KMS-11 (cell line): ENCODE measurements around the gene CACNA1G.
A peak's percentile ranks its signal among the peaks of the same experiment; 100 is the strongest.

ENCODE experiments used
- H2AFZ ChIP-seq: fragments of 200-600 bp; sonication (generic); 2 replicates; pipeline ENCODE4 v1.6.1; 2016; ENCODE audit warnings: antibody characterized with exemption, mixed run types, low read depth
- H3K27ac ChIP-seq: fragments of 200-600 bp; sonication (generic); 2 replicates; pipeline ENCODE4 v1.6.1; 2016; ENCODE audit warnings: mild to moderate bottlenecking, mixed run types
- H3K27me3 ChIP-seq: fragments of 200-600 bp; sonication (generic); 2 replicates; pipeline ENCODE4 v1.6.1; 2017; ENCODE audit warnings: mild to moderate bottlenecking, low read depth, mixed run types, moderate library complexity; ENCODE audit not compliant: insufficient read depth
- H3K36me3 ChIP-seq: fragments of 200-600 bp; sonication (generic); 2 replicates; pipeline ENCODE4 v1.6.1; 2017; ENCODE audit warnings: mild to moderate bottlenecking, mixed run types; ENCODE audit not compliant: insufficient read depth
- H3K4me1 ChIP-seq: fragments of 200-600 bp; sonication (generic); 2 replicates; pipeline ENCODE4 v1.6.1; 2016; ENCODE audit warnings: mild to moderate bottlenecking, low read depth, mixed run types; ENCODE audit not compliant: poor library complexity, severe bottlenecking
- H3K4me2 ChIP-seq: fragments of 200-600 bp; sonication (generic); 2 replicates; pipeline ENCODE4 v1.7.0; 2016; ENCODE audit warnings: mild to moderate bottlenecking, mixed run types
- H3K4me3 ChIP-seq: fragments of 200-600 bp; sonication (generic); IDR thresholded peaks from 2 replicates; pipeline ENCODE4 v1.6.1; 2017; ENCODE audit warnings: low read depth, low read length, mixed read lengths; ENCODE audit not compliant: insufficient read depth
- H3K79me2 ChIP-seq: fragments of 200-600 bp; sonication (generic); 2 replicates; pipeline ENCODE4 v1.6.1; 2016; ENCODE audit warnings: low read depth, mixed run types; ENCODE audit not compliant: insufficient read depth
- H3K9ac ChIP-seq: fragments of 200-600 bp; sonication (generic); 2 replicates; pipeline ENCODE4 v1.6.1; 2016; ENCODE audit warnings: mild to moderate bottlenecking, mixed run types
- H4K20me1 ChIP-seq: fragments of 200-600 bp; sonication (generic); 2 replicates; pipeline ENCODE4 v1.6.1; 2016; ENCODE audit warnings: mild to moderate bottlenecking, mixed run types; ENCODE audit not compliant: insufficient read depth
- TF ChIP-seq, protein P1 (sequence below): fragments of 200-600 bp; sonication (generic); conservative IDR thresholded peaks from 2 replicates; pipeline ENCODE4 v1.6.1; 2017; ENCODE audit warnings: low read depth, mild to moderate bottlenecking, antibody characterized with exemption, low read length, moderate library complexity, mixed read lengths

CACNA1G gene

DNA sequence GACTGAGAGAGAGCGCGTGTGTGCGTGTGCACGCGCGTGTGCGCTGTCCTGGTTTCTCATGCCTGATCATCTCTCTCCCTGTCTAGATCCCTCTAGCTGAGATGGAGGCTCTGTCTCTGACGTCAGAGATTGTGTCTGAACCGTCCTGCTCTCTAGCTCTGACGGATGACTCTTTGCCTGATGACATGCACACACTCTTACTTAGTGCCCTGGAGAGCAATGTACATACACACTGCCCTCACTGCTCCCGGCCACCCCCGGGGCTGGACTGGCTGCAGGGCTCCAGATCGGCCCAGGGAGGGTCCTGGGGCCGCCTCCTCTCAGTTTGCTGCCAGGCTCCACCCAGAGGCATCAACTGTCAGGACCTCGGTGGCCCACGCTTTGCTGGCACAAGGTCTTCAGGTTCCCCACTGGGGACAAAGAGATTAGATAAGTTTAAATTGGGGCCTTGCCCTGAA lies 61.1 kb downstream of the CACNA1G start:
- no peak overlapping the region for H3K4me2 ChIP-seq
- H4K20me1 ChIP-seq, result no peaks in the 10 kb centered on the region
- H3K9ac ChIP-seq, result no peak overlapping the region
- no peaks in the 10 kb centered on the region for H3K4me1 ChIP-seq
- no peak overlapping the region for H3K4me3 ChIP-seq
- TF ChIP-seq, protein P1, sequence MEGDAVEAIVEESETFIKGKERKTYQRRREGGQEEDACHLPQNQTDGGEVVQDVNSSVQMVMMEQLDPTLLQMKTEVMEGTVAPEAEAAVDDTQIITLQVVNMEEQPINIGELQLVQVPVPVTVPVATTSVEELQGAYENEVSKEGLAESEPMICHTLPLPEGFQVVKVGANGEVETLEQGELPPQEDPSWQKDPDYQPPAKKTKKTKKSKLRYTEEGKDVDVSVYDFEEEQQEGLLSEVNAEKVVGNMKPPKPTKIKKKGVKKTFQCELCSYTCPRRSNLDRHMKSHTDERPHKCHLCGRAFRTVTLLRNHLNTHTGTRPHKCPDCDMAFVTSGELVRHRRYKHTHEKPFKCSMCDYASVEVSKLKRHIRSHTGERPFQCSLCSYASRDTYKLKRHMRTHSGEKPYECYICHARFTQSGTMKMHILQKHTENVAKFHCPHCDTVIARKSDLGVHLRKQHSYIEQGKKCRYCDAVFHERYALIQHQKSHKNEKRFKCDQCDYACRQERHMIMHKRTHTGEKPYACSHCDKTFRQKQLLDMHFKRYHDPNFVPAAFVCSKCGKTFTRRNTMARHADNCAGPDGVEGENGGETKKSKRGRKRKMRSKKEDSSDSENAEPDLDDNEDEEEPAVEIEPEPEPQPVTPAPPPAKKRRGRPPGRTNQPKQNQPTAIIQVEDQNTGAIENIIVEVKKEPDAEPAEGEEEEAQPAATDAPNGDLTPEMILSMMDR, result no peak
- H3K27ac ChIP-seq, result no peak overlapping the region
- no peaks in the 10 kb centered on the region for H3K36me3 ChIP-seq
- no peak overlapping the region for H2AFZ ChIP-seq
- no peaks in the 10 kb centered on the region for H3K79me2 ChIP-seq
- peaks cover 51% of the 10 kb centered on the region for H3K27me3 ChIP-seq

DNA sequence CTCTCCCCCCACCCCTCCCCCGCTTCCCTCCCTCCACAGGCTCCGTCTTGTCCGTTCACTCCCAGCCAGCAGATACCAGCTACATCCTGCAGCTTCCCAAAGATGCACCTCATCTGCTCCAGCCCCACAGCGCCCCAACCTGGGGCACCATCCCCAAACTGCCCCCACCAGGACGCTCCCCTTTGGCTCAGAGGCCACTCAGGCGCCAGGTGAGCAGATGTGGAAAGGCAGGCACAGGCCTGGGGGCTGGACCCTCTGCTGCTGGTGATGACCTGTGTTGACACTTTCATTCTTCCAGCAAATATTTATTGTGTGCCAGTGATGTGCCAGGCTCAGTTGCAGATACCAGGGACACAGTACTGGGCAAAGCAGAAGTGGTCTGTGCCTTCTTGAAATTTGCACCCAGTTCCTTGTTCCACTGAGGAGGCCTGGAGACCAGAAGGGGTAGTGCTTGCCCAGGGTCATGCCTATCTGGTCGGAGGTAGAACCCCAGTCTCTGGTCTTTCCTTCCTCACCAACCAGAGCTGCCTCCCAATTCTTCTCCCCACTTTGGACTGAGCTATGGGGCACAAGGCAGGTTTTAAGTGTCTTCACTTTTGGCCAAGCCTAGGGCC lies 63.9 kb downstream of the CACNA1G start:
- Histone ChIP-seq H3K27ac (no peak overlapping the region), H3K36me3 (no peaks in the 10 kb centered on the region), H3K27me3 (peaks cover 51% of the 10 kb centered on the region; the same call in 1 of the 2 replicates), H2AFZ (no peak overlapping the region), H3K4me2 (no peak overlapping the region), H3K4me3 (no peak overlapping the region), H3K9ac (no peak overlapping the region), H3K79me2 (no peaks in the 10 kb centered on the region), H3K4me1 (no peaks in the 10 kb centered on the region), H4K20me1 (no peaks in the 10 kb centered on the region)
- TF ChIP-seq, protein P1, result no peak

DNA sequence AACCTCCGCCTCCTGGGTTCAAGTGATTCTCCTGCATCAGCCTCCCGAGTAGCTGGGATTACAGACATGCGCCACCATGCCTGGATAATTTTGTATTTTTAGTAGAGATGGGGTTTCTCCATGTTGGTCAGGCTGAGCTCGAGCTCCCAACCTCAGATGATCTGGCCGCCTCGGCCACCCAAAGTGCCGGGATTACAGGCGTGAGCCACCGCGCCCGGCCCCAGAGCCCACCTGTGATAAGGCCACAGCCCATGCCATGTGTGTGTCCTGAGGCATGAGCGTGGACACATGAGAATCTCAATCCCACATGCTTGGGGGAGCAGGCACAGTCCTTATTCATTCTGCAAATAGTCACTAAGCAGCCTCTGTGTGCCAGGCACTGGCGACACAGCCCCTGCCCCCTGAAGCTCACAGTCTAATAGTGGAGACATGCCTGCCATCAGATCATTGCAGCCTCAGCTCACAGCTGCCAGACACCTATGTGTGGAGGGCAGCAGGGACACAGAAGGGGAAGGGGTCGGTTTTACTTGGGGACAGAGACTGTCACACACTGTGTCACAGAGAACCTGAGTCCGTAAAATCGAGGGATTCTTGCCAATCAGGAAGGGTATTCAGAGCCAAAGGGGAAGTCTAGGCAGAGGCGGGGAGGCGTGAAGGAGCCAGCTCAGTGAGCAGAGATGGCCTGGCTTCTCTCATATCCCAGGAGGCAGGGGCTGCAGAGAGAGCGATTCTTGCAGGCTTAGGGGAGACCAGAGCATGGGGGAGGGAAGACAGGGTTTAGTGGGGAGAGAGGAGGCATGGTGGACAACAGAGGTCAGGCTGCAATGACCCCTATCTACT lies 64.7 kb downstream of the CACNA1G start:
- TF ChIP-seq, protein P1, result no peak
- Histone ChIP-seq H3K4me2 (no peak overlapping the region), H4K20me1 (no peaks in the 10 kb centered on the region), H3K27me3 (peaks cover 49% of the 10 kb centered on the region; the same call in 1 of the 2 replicates), H3K36me3 (no peaks in the 10 kb centered on the region), H2AFZ (peak overlapping the region; percentile 69; the same call in 1 of the 2 replicates), H3K79me2 (no peaks in the 10 kb centered on the region), H3K4me3 (no peak overlapping the region), H3K9ac (no peak overlapping the region), H3K4me1 (no peaks in the 10 kb centered on the region), H3K27ac (no peak overlapping the region)

DNA sequence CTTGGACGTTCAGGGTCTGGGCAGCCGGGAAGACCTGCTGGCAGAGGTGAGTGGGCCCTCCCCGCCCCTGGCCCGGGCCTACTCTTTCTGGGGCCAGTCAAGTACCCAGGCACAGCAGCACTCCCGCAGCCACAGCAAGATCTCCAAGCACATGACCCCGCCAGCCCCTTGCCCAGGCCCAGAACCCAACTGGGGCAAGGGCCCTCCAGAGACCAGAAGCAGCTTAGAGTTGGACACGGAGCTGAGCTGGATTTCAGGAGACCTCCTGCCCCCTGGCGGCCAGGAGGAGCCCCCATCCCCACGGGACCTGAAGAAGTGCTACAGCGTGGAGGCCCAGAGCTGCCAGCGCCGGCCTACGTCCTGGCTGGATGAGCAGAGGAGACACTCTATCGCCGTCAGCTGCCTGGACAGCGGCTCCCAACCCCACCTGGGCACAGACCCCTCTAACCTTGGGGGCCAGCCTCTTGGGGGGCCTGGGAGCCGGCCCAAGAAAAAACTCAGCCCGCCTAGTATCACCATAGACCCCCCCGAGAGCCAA lies 65.6 kb downstream of the CACNA1G start:
- Histone ChIP-seq H4K20me1 (no peaks in the 10 kb centered on the region), H3K36me3 (no peaks in the 10 kb centered on the region), H2AFZ (peak overlapping the region; percentile 69; the same call in 1 of the 2 replicates), H3K27me3 (peaks cover 50% of the 10 kb centered on the region; the same call in 1 of the 2 replicates), H3K9ac (no peak overlapping the region), H3K27ac (no peak overlapping the region), H3K4me2 (no peak overlapping the region), H3K4me1 (no peaks in the 10 kb centered on the region), H3K4me3 (no peak overlapping the region), H3K79me2 (no peaks in the 10 kb centered on the region)
- TF ChIP-seq, protein P1, result peak; percentile 85
